Measurements from ENCODE around the gene ZNF207. TPM values are rescaled to one million over a fixed set of nuclear protein-coding genes. Genes with fewer than 3 reads are reported as not detected.
"Not testable (repeated sequence)": the region's sequence is repeated elsewhere in the genome, so short reads cannot be mapped to it uniquely, and the experiment has no call there.

ZNF207 gene
- total RNA-seq, 2 donors from 2014 or later: 82.5 to 95.6 TPM

DNA sequence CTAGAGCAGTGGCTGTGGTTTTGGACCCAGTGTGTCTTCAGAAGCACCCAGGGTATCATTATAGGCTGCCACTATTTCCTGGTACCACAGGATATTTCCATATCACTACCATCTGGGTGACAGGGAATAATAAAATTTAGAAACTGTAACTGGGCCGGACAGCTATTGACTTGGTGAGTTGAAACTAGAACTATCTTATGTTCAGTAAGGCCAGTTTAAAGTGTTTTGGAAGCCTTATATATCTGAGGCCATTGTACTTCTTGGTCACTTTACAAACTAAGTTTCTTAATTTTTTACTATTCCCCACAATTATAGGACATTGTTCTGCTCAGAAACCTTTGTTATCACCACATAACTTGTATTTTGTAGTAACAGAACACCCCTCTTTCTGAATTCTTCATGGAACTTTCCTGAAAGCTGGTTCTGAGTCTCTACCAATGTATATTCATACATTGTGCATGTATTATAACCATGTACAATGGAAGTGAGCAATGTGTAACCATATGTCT lies 34.0 kb downstream of the ZNF207 start:
- no peak for DNase-seq
- peaks cover 0 to 3% of the 10 kb centered on the region in 2 donors for H3K36me3 ChIP-seq (replicated peaks in 1 of 2; ENCODE audit: insufficient read depth in 1 of 2, low read depth in 2 of 2)
- 94 to 100% methylated on average over 1 of the region's 1 CpG for WGBS, 2 donors

DNA sequence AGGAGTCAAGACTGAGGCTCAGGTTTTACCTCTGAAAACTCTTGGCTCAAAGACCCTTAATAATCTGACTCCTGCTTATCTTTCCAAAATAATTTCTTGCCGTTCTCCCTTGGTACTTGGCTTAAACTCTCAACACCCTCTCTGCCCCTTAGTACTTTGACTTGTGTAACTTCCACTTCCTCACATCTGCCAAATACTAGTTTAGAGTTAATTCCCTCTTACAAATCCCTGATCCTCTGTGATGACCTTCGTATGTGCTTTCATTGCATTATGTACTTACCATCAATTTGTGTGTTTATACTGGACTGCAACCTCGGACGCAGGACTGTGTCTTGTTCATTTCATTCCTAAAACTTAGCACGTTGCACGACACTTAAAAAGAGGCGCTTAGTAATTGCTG lies 35.2 kb downstream of the ZNF207 start:
- ATAC-seq (no peak), DNase-seq (no peak)
- intact Hi-C loops (cut with DNase I): no loop called here
- H3K27ac ChIP-seq: no peak overlapping the region
- H3K4me1 ChIP-seq: peaks cover 8% of the 10 kb centered on the region
- TF ChIP-seq POLR2A (IDR thresholded peaks at IDR 0.05): no peak
- TF ChIP-seq CTCF (IDR thresholded peaks at IDR 0.05): no peak
- no peaks in the 10 kb centered on the region for H3K27me3 ChIP-seq
- no peak overlapping the region for H3K4me3 ChIP-seq
- peaks cover 0 to 2% of the 10 kb centered on the region in 2 donors for H3K36me3 ChIP-seq (replicated peaks in 1 of 2; ENCODE audit: insufficient read depth in 1 of 2, low read depth in 2 of 2)
- no peaks in the 10 kb centered on the region for H3K9me3 ChIP-seq
- WGBS, 2 donors: 62 to 72% methylated on average over 7 of the region's 7 CpGs

More for the DNA sequence above, 34.0 kb downstream of the ZNF207 start:
- Histone ChIP-seq H3K27ac (no peak overlapping the region), H3K4me3 (no peak overlapping the region), H3K27me3 (no peaks in the 10 kb centered on the region), H3K4me1 (peaks cover 8% of the 10 kb centered on the region), H3K9me3 (no peaks in the 10 kb centered on the region)
- intact Hi-C loops (cut with DNase I): no loop called here
- ATAC-seq: no peak
- no peak for TF ChIP-seq CTCF (IDR thresholded peaks at IDR 0.05)
- TF ChIP-seq POLR2A (IDR thresholded peaks at IDR 0.05): no peak

- Histone ChIP-seq H3K4me1 (peaks cover 8% of the 10 kb centered on the region), H3K27me3 (no peaks in the 10 kb centered on the region), H3K27ac (no peak overlapping the region), H3K4me3 (no peak overlapping the region), H3K36me3 (replicated peaks in 1 of 2; ENCODE audit: insufficient read depth in 1 of 2, low read depth in 2 of 2) (peaks cover 0 to 1% of the 10 kb centered on the region in 2 donors), H3K9me3 (no peaks in the 10 kb centered on the region)
- peak; percentile 33 for ATAC-seq
- intact Hi-C loops (cut with DNase I): no loop called here
- DNase-seq: no peak
- TF ChIP-seq POLR2A (IDR thresholded peaks at IDR 0.05): no peak
- 53 to 58% methylated on average over 5 of the region's 5 CpGs for WGBS, 2 donors
Observed at GRCh38 chr17:32385971-32386370, 36.0 kb downstream of the ZNF207 start.

DNA sequence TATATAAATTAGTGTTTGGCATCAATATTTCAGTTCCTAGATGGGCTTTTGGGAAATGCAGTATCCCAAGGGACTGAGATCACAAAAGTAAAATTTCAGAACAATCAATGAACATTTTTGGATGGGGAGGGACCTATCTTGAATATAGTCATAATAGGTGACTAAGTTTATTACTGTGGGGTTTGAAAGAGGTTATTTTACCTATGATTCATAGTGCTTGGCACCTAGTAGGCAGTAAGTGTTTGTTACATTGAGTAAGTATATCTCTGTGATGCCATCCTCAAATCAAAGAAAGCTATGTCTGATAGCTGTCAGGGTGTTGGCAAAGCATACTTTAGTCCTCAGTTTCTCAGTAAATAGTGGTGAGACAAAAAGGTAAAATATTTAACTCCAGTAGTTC lies 36.9 kb downstream of the ZNF207 start:
- H3K4me3 ChIP-seq: no peak overlapping the region
- intact Hi-C loops (cut with DNase I): no loop called here
- no peak overlapping the region for H3K27ac ChIP-seq
- no peak for TF ChIP-seq CTCF (IDR thresholded peaks at IDR 0.05)
- TF ChIP-seq POLR2A (IDR thresholded peaks at IDR 0.05): no peak
- DNase-seq (no peak), ATAC-seq (no peak)
- no peaks in the 10 kb centered on the region for H3K36me3 ChIP-seq (replicated peaks in 1 of 2; ENCODE audit: insufficient read depth in 1 of 2, low read depth in 2 of 2)
- H3K27me3 ChIP-seq: no peaks in the 10 kb centered on the region
- peaks cover 8% of the 10 kb centered on the region for H3K4me1 ChIP-seq
- no peaks in the 10 kb centered on the region for H3K9me3 ChIP-seq

GRCh38 chr17:32388128-32388527 lies 38.2 kb downstream of the ZNF207 start:
- H3K9me3 ChIP-seq; ATAC-seq; H3K4me1 ChIP-seq; intact Hi-C loops (cut with DNase I); H3K36me3 ChIP-seq (replicated peaks in 1 of 2; ENCODE audit: insufficient read depth in 1 of 2, low read depth in 2 of 2); H3K4me3 ChIP-seq; H3K27me3 ChIP-seq; DNase-seq; H3K27ac ChIP-seq: not testable (repeated sequence)
- 96 to 98% methylated on average over 14 of the region's 14 CpGs for whole genome bisulfite sequencing, 2 donors
